H9 (cell line): ENCODE results near the gene EGFR. TPM values are rescaled to one million over a fixed set of nuclear protein-coding genes. Genes with fewer than 3 reads are reported as not detected.

Experiments used
- DNase-seq: peaks from one replicate; pipeline ENCODE4 v3.0.0-alpha.2; 2017
- H2AFZ ChIP-seq: one replicate; pipeline ENCODE4 v1.6.1; 2013; ENCODE audit warnings: mild to moderate bottlenecking, low read length, control low read depth, moderate library complexity
- H2AK5ac ChIP-seq: 2 replicates; pipeline ENCODE4 v1.6.1; 2013; ENCODE audit warnings: low read length, control low read depth, mixed read lengths; ENCODE audit not compliant: insufficient read length
- H2BK120ac ChIP-seq: one replicate; pipeline ENCODE4 v1.6.1; 2013; ENCODE audit warnings: low read depth, mild to moderate bottlenecking, low read length, control low read depth, inconsistent platforms; ENCODE audit not compliant: poor library complexity, severe bottlenecking
- H2BK12ac ChIP-seq: 2 replicates; pipeline ENCODE4 v1.6.1; 2013; ENCODE audit warnings: low read length, control low read depth, mixed read lengths, low read depth; ENCODE audit not compliant: insufficient read length
- H2BK15ac ChIP-seq: 2 replicates; pipeline ENCODE4 v1.6.1; 2013; ENCODE audit warnings: low read depth, low read length, control low read depth
- H2BK20ac ChIP-seq: one replicate; pipeline ENCODE4 v1.6.1; 2013; ENCODE audit warnings: low read depth, mild to moderate bottlenecking, low read length, control low read depth, inconsistent platforms; ENCODE audit not compliant: poor library complexity, severe bottlenecking
- H2BK5ac ChIP-seq: 2 replicates; pipeline ENCODE4 v1.6.1; 2013; ENCODE audit warnings: low read length, control low read depth, mixed read lengths; ENCODE audit not compliant: insufficient read length
- H3K14ac ChIP-seq: 2 replicates; pipeline ENCODE4 v1.6.1; 2013; ENCODE audit warnings: low read length, control low read depth; ENCODE audit not compliant: insufficient read depth
- H3K18ac ChIP-seq: 2 replicates; pipeline ENCODE4 v1.6.1; 2013; ENCODE audit warnings: low read depth, mild to moderate bottlenecking, mixed read lengths, low read length, control low read depth; ENCODE audit not compliant: insufficient read length
- H3K23ac ChIP-seq: 2 replicates; pipeline ENCODE4 v1.6.1; 2013; ENCODE audit warnings: low read length, control low read depth, mixed read lengths, low read depth; ENCODE audit not compliant: insufficient read length
- H3K23me2 ChIP-seq: 2 replicates; pipeline ENCODE4 v1.6.1; 2013; ENCODE audit warnings: low read depth, mild to moderate bottlenecking, mixed read lengths, low read length, control low read depth; ENCODE audit not compliant: insufficient read length, poor library complexity, severe bottlenecking
- H3K27ac ChIP-seq: 2 replicates; pipeline ENCODE4 v1.5.1; 2013; ENCODE audit warnings: low read length, control low read depth, mixed read lengths, low read depth; ENCODE audit not compliant: insufficient read length
- H3K27me3 ChIP-seq: 2 replicates; pipeline ENCODE4 v1.6.1; 2013; ENCODE audit warnings: low read length, control low read depth, inconsistent platforms; ENCODE audit not compliant: insufficient read depth
- H3K4ac ChIP-seq: 2 replicates; pipeline ENCODE4 v1.6.1; 2013; ENCODE audit warnings: low read depth, mild to moderate bottlenecking, control low read depth, inconsistent platforms, low read length, moderate library complexity
- H3K4me1 ChIP-seq: 2 replicates; pipeline ENCODE4 v1.6.1; 2013; ENCODE audit warnings: low read length, control low read depth, inconsistent platforms; ENCODE audit not compliant: insufficient read depth
- H3K4me2 ChIP-seq: 2 replicates; pipeline ENCODE4 v1.6.1; 2013; ENCODE audit warnings: low read length, control low read depth, mixed read lengths; ENCODE audit not compliant: insufficient read length, insufficient read depth
- H3K56ac ChIP-seq: 2 replicates; pipeline ENCODE4 v1.6.1; 2013; ENCODE audit warnings: low read depth, mild to moderate bottlenecking, mixed read lengths, low read length, control low read depth; ENCODE audit not compliant: insufficient read length
- H3K79me1 ChIP-seq: 2 replicates; pipeline ENCODE4 v1.6.1; 2013; ENCODE audit warnings: low read depth, mild to moderate bottlenecking, moderate library complexity, low read length, control low read depth, inconsistent platforms; ENCODE audit not compliant: insufficient read depth, poor library complexity, severe bottlenecking
- H3K79me2 ChIP-seq: 2 replicates; pipeline ENCODE4 v1.6.1; 2013; ENCODE audit warnings: low read length, control low read depth, inconsistent platforms; ENCODE audit not compliant: insufficient read depth
- H3K9ac ChIP-seq: 2 replicates; pipeline ENCODE4 v1.6.1; 2013; ENCODE audit warnings: low read length, control low read depth, mixed read lengths; ENCODE audit not compliant: insufficient read length; ENCODE audit errors: extremely low read depth
- H3K9me3 ChIP-seq: one replicate; pipeline ENCODE4 v1.6.1; 2013; ENCODE audit warnings: low read depth, low read length, inconsistent platforms; ENCODE audit not compliant: control insufficient read depth
- H3T11ph ChIP-seq: one replicate; pipeline ENCODE4 v1.6.1; 2013; ENCODE audit warnings: mild to moderate bottlenecking, low read length, control low read depth, inconsistent platforms
- H4K20me1 ChIP-seq: one replicate; pipeline ENCODE4 v1.6.1; 2013; ENCODE audit not compliant: control insufficient read depth, insufficient read length, insufficient read depth
- H4K5ac ChIP-seq: 2 replicates; pipeline ENCODE4 v1.6.1; 2013; ENCODE audit warnings: low read depth, mild to moderate bottlenecking, mixed read lengths, low read length, control low read depth; ENCODE audit not compliant: insufficient read length
- H4K8ac ChIP-seq: replicated peaks from 2 replicates; pipeline ENCODE4 v1.6.1; 2013; ENCODE audit warnings: low read length, control low read depth, mixed read lengths, low read depth; ENCODE audit not compliant: insufficient read length
- H4K91ac ChIP-seq: 2 replicates; pipeline ENCODE4 v1.6.1; 2013; ENCODE audit warnings: low read depth, mild to moderate bottlenecking, moderate library complexity, mixed read lengths, low read length, control low read depth; ENCODE audit not compliant: insufficient read length
- H3K27ac Mint-ChIP-seq, 3 experiments: 2 replicates in 2 of 3; 3 replicates in 1 of 3; pipeline ENCODE4 v1.8.0; 2020 to 2021; ENCODE audit warnings: mixed read lengths in 3 of 3, mild to moderate bottlenecking in 1 of 3, moderate library complexity in 1 of 3
- H3K27me3 Mint-ChIP-seq: 2 replicates; pipeline ENCODE4 v1.8.0; 2021; ENCODE audit warnings: low read depth, mild to moderate bottlenecking, moderate library complexity, mixed read lengths
- H3K36me3 Mint-ChIP-seq, 3 experiments: 2 replicates in 2 of 3; 3 replicates in 1 of 3; pipeline ENCODE4 v1.8.0; 2020 to 2021; ENCODE audit warnings: low read depth in 3 of 3, mixed read lengths in 3 of 3; ENCODE audit not compliant: insufficient read depth in 1 of 3
- H3K4me1 Mint-ChIP-seq, 2 experiments: 2 replicates each; pipeline ENCODE4 v1.8.0; 2020; ENCODE audit warnings: mixed read lengths in 2 of 2
- H3K4me3 Mint-ChIP-seq, 2 experiments: 2 replicates in 1 of 2; 3 replicates in 1 of 2; pipeline ENCODE4 v1.8.0; 2020 to 2021; ENCODE audit warnings: mild to moderate bottlenecking in 2 of 2, mixed read lengths in 2 of 2, moderate library complexity in 1 of 2
- H3K9me3 Mint-ChIP-seq, 2 experiments: 2 replicates in 1 of 2; 3 replicates in 1 of 2; pipeline ENCODE4 v1.8.0; 2020; ENCODE audit warnings: mild to moderate bottlenecking in 2 of 2, mixed read lengths in 2 of 2, moderate library complexity in 1 of 2
- WGBS: extraction: QIAGEN DNeasy Blood & Tissue Kit; methylation state at CpG from one replicate; pipeline ENCODE4 v1.1.7; 2013; ENCODE audit warnings: missing lambda C conversion rate, low lambda C conversion rate, mixed read lengths; ENCODE audit not compliant: insufficient read length; ENCODE audit errors: extremely low coverage; 5-methylcytosine and 5-hydroxymethylcytosine counted together
- total RNA-seq: library from RNA; stranded (reverse); gene quantifications from 2 replicates; pipeline ENCODE4 v1.2.1, GENCODE V29; 2021
- TF ChIP-seq, protein P1 (sequence below): fragments of 200-600 bp; sonication (generic); conservative IDR thresholded peaks from 3 replicates; pipeline ENCODE4 v1.8.0; 2021; ENCODE audit warnings: antibody characterized with exemption, mild to moderate bottlenecking

The EGFR gene
- total RNA-seq, 1 experiment from 2014 or later: 3.3 TPM

DNA sequence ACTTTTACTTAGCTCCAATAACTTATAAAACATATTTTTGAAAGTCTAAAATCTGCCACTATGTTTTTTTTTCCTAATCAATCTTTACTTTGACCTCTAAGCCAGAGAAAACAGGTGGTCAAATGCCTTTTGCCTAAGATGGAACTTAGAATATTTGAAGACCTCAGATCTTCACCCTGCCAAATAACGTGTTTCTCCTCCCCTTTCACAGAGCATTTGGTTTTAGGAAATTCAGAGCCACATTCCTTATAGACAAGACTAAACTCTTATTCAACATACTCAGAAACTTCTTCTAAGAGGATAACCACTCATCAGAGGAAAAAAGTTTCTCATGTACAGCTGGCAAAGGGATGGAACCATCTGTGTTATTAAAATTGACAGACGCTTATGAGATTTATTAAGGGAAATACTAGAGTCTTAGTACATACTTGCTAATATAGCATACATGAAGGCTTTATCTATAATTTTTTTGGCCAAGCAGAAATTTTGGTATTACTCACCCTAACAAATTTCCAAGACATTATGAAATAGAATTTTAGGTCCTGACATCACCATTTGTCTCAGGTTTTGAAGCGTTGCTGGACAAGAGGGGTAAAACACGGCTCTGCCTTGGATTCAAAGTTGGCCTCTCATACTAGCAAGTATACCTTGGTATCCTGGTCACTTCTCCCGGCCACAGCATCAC is 2.6 kb upstream of the EGFR start:
- Histone ChIP-seq H3K9ac (no peak overlapping the region), H3T11ph (no peak overlapping the region), H2BK120ac (no peak overlapping the region), H3K23ac (no peak overlapping the region), H2BK12ac (no peak overlapping the region), H3K56ac (no peak overlapping the region), H3K27ac (no peak overlapping the region), H3K9me3 (no peaks in the 10 kb centered on the region), H3K4me1 (no peaks in the 10 kb centered on the region), H3K14ac (no peak overlapping the region), H3K18ac (no peak overlapping the region), H3K4ac (no peak overlapping the region), H3K79me1 (no peaks in the 10 kb centered on the region), H4K8ac (no peak overlapping the region), H3K23me2 (peaks cover 10% of the 10 kb centered on the region), H4K91ac (no peak overlapping the region), H2AK5ac (no peak overlapping the region), H2AFZ (no peak overlapping the region), H3K79me2 (no peaks in the 10 kb centered on the region), H4K20me1 (no peaks in the 10 kb centered on the region), H2BK15ac (no peak overlapping the region), H2BK5ac (no peak overlapping the region), H2BK20ac (no peak overlapping the region), H4K5ac (no peak overlapping the region), H3K27me3 (peaks cover 27% of the 10 kb centered on the region), H3K4me2 (no peak overlapping the region)
- no CpG with 5 or more reads among the region's 5 CpGs for WGBS
- H3K4me3 Mint-ChIP-seq: no peak overlapping the region
- peaks cover 62% of the 10 kb centered on the region for H3K27me3 Mint-ChIP-seq
- TF ChIP-seq, protein P1, sequence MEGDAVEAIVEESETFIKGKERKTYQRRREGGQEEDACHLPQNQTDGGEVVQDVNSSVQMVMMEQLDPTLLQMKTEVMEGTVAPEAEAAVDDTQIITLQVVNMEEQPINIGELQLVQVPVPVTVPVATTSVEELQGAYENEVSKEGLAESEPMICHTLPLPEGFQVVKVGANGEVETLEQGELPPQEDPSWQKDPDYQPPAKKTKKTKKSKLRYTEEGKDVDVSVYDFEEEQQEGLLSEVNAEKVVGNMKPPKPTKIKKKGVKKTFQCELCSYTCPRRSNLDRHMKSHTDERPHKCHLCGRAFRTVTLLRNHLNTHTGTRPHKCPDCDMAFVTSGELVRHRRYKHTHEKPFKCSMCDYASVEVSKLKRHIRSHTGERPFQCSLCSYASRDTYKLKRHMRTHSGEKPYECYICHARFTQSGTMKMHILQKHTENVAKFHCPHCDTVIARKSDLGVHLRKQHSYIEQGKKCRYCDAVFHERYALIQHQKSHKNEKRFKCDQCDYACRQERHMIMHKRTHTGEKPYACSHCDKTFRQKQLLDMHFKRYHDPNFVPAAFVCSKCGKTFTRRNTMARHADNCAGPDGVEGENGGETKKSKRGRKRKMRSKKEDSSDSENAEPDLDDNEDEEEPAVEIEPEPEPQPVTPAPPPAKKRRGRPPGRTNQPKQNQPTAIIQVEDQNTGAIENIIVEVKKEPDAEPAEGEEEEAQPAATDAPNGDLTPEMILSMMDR: no peak
- H3K9me3 Mint-ChIP-seq: no peaks in the 10 kb centered on the region
- H3K4me1 Mint-ChIP-seq: peaks cover 0 to 3% of the 10 kb centered on the region in 2 experiments; a peak in 1 of 4 replicates
- no peak for DNase-seq
- no peak overlapping the region for H3K27ac Mint-ChIP-seq
- H3K36me3 Mint-ChIP-seq: no peaks in the 10 kb centered on the region
